Natural killer cell (primary cell): ENCODE results near the gene FRG2B. TPM values are rescaled to one million over a fixed set of nuclear protein-coding genes. Genes with fewer than 3 reads are reported as not detected.
"Not testable (repeated sequence)": the region's sequence is repeated elsewhere in the genome, so short reads cannot be mapped to it uniquely, and the experiment has no call there.

Experiments used
- ATAC-seq, 3 donors: fragments of 150-1000 bp in 2 of 3; fragments of 200-7000 bp in 1 of 3; cut with Tn5 transposase; 1 replicate in 1 of 3; 2 replicates in 2 of 3; pipeline ENCODE4 v1.10.0; 2021; ENCODE audit warnings: mild to moderate bottlenecking in 2 of 3, moderate library complexity in 2 of 3
- DNase-seq, 2 donors: peaks; one replicate each; pipeline versions ENCODE4 v3.0.0 to v3.0.0-alpha.2; 2013 to 2021; ENCODE audit warnings: mixed read lengths in 1 of 2
- H3K27ac ChIP-seq: one replicate; pipeline ENCODE4 v1.5.1; 2013; ENCODE audit warnings: mild to moderate bottlenecking, low read length
- H3K27me3 ChIP-seq: one replicate; pipeline ENCODE4 v1.6.1; 2013; ENCODE audit warnings: low read length; ENCODE audit not compliant: control insufficient read depth, insufficient read depth
- H3K36me3 ChIP-seq: one replicate; pipeline ENCODE4 v1.6.1; 2013; ENCODE audit warnings: low read length; ENCODE audit not compliant: control insufficient read depth, insufficient read depth
- H3K4me1 ChIP-seq: one replicate; pipeline ENCODE4 v1.6.1; 2013; ENCODE audit warnings: low read length; ENCODE audit not compliant: control insufficient read depth, insufficient read depth
- H3K4me3 ChIP-seq: one replicate; pipeline ENCODE4 v1.5.1; 2013; ENCODE audit warnings: low read length
- H3K9me3 ChIP-seq: one replicate; pipeline ENCODE4 v1.6.1; 2013; ENCODE audit warnings: low read length; ENCODE audit not compliant: control insufficient read depth, insufficient read depth
- H3K27ac Mint-ChIP-seq, 2 donors: one replicate each; pipeline ENCODE4 v1.8.0; 2022; ENCODE audit warnings: mild to moderate bottlenecking in 2 of 2, mixed read lengths in 2 of 2, moderate library complexity in 1 of 2
- H3K27me3 Mint-ChIP-seq, 2 donors: one replicate each; pipeline ENCODE4 v1.8.0; 2022; ENCODE audit warnings: low read depth in 2 of 2, mixed read lengths in 2 of 2
- H3K36me3 Mint-ChIP-seq: one replicate; pipeline ENCODE4 v1.8.0; 2022; ENCODE audit warnings: mixed read lengths
- H3K4me1 Mint-ChIP-seq, 2 donors: one replicate each; pipeline ENCODE4 v1.8.0; 2022; ENCODE audit warnings: mixed read lengths in 2 of 2
- H3K4me3 Mint-ChIP-seq: one replicate; pipeline ENCODE4 v1.8.0; 2022; ENCODE audit warnings: mild to moderate bottlenecking, moderate library complexity, mixed read lengths
- H3K9me3 Mint-ChIP-seq, 2 donors: one replicate each; pipeline ENCODE4 v1.8.0; 2022; ENCODE audit warnings: mixed read lengths in 2 of 2
- WGBS: methylation state at CpG from one replicate; pipeline ENCODE4 v1.1.7; 2013; ENCODE audit warnings: missing lambda C conversion rate; ENCODE audit not compliant: insufficient coverage; 5-methylcytosine and 5-hydroxymethylcytosine counted together
- intact Hi-C: fragments of 100-400 bp; cut with micrococcal nuclease; formaldehyde crosslinking; loops from one replicate; pipeline ENCODE4 v1.14.2; 2022
- total RNA-seq, 4 donors: library from RNA; stranded (reverse); fragments of 120-200 nt in 1 of 4; gene quantifications; one replicate each; pipeline versions ENCODE4 v1.2.3 to v1.2.4, GENCODE V29; 2013 to 2022
- TF ChIP-seq, protein P1 (sequence below): fragments of 200-600 bp; IDR thresholded peaks from one replicate; pipeline ENCODE4 v1.8.0; 2022; ENCODE audit warnings: antibody characterized with exemption

Gene FRG2B
- total RNA-seq, 3 donors from 2014 or later (not counting 1 experiment from before 2014, with no cell fraction given) = not detected

DNA sequence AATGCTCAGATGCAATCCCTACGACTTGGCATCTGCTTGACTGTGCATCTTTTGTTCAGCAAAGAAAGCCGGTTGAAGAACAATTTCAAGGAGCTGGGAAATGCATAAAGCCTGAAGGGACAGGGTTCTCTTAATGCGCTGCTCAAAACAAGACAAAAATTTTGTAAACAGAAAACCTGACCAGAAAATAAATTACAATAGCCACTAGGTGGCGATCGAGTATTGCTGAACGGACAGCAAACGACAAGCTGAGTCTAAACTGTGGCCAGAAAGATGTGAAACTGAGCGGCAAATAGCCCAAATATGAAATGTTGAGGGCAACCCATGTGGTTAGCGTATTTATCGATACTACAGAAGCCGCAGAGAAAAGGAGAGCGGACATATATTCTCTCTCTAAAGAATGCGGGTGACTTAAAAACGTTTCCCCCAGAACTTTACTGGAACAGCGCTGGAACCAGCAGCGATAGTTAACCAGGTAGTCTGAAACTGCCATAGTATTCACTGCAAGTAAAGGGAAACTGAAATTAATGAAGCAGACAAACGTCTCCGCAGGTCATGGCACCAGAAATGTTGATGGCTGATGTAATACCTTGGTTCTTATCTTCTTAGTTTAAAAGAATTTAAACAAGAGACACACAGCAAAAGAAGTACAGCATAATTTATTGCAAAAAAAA lies 20.6 kb upstream of the FRG2B start:
- WGBS = 5% methylated on average over 6 of the region's 18 CpGs
- intact Hi-C loops, H3K36me3 ChIP-seq, H3K9me3 Mint-ChIP-seq, H3K9me3 ChIP-seq, H3K36me3 Mint-ChIP-seq, H3K27ac ChIP-seq, H3K27me3 ChIP-seq, H3K4me3 ChIP-seq, H3K27me3 Mint-ChIP-seq, H3K4me1 ChIP-seq, H3K4me1 Mint-ChIP-seq, DNase-seq, H3K27ac Mint-ChIP-seq: not testable (repeated sequence)
- TF ChIP-seq, protein P1, sequence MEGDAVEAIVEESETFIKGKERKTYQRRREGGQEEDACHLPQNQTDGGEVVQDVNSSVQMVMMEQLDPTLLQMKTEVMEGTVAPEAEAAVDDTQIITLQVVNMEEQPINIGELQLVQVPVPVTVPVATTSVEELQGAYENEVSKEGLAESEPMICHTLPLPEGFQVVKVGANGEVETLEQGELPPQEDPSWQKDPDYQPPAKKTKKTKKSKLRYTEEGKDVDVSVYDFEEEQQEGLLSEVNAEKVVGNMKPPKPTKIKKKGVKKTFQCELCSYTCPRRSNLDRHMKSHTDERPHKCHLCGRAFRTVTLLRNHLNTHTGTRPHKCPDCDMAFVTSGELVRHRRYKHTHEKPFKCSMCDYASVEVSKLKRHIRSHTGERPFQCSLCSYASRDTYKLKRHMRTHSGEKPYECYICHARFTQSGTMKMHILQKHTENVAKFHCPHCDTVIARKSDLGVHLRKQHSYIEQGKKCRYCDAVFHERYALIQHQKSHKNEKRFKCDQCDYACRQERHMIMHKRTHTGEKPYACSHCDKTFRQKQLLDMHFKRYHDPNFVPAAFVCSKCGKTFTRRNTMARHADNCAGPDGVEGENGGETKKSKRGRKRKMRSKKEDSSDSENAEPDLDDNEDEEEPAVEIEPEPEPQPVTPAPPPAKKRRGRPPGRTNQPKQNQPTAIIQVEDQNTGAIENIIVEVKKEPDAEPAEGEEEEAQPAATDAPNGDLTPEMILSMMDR = peak; percentile 35
- peak overlapping the region; percentile 25 for H3K4me3 Mint-ChIP-seq
- peak; percentile 61 to 77 (median 71) for ATAC-seq

DNA sequence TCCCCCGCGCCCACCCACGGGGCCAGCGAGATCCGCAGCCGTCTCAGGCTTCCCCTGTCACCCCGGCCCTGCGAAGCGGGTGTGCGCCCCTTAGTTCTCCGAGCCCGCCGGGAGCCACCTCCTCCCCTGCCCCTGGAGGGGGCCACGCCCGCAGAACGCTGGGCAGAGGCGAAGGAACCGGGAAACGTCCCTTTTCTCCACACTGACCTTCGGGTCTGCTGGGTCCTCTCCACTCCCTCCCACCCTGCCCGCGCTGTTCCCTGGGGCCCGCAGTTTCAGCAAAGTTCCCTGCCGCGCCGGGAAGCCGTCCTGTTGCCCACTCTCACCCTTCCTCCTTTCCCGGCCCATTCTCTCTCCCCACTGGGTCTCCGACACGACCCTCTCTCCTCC lies 11.2 kb upstream of the FRG2B start:
- DNase-seq, H3K27ac ChIP-seq, H3K4me1 Mint-ChIP-seq, ATAC-seq, H3K9me3 ChIP-seq, H3K27ac Mint-ChIP-seq, intact Hi-C loops, H3K36me3 ChIP-seq, H3K27me3 ChIP-seq, H3K4me1 ChIP-seq, H3K9me3 Mint-ChIP-seq, H3K4me3 ChIP-seq, H3K4me3 Mint-ChIP-seq, H3K36me3 Mint-ChIP-seq: not testable (repeated sequence)
- WGBS = 16% methylated on average over 15 of the region's 30 CpGs
- peaks cover 10 to 16% of the 10 kb centered on the region in 2 donors for H3K27me3 Mint-ChIP-seq

DNA sequence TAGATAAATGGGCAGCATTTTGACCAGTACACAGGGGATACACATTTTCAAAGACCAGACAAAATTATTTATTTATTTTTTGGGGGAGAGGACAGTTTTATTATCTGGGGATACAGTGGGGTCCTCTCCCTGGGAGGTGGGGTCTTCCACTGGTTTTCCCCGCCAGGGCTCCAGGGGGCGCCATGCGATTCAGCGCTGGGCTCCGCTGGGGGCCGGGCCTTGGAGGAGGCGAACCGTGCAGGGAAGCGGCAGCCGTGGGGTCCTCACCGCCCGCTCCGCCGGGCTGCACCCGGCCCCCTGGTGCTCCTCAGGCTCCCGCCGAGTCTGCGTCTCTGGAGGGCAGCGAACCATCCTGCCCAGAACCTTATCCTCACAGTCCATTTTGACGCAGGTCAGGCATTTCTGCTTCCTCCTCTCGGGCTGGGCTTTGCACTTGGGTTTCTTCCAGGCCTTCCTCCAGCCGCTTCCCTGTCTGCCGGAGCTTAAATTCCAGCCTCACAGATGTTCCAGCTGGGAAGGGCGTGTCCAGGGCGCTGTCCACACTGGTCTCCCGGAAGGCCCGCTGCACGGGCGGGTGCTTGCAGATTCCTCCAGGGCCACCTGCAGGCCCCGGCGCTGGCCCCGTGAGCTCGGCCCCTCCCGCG lies 10.7 kb upstream of the FRG2B start:
- H3K4me3 Mint-ChIP-seq, H3K9me3 ChIP-seq, DNase-seq, H3K36me3 ChIP-seq, intact Hi-C loops, H3K27ac Mint-ChIP-seq, H3K4me1 ChIP-seq, H3K4me1 Mint-ChIP-seq, H3K4me3 ChIP-seq, H3K27me3 ChIP-seq, H3K36me3 Mint-ChIP-seq, H3K27ac ChIP-seq, H3K9me3 Mint-ChIP-seq: not testable (repeated sequence)
- WGBS = no CpG with 5 or more reads among the region's 35 CpGs
- peak in 2 of 3 donors; percentile 52 to 66 for ATAC-seq
- H3K27me3 Mint-ChIP-seq = peaks cover 10 to 16% of the 10 kb centered on the region in 2 donors

DNA sequence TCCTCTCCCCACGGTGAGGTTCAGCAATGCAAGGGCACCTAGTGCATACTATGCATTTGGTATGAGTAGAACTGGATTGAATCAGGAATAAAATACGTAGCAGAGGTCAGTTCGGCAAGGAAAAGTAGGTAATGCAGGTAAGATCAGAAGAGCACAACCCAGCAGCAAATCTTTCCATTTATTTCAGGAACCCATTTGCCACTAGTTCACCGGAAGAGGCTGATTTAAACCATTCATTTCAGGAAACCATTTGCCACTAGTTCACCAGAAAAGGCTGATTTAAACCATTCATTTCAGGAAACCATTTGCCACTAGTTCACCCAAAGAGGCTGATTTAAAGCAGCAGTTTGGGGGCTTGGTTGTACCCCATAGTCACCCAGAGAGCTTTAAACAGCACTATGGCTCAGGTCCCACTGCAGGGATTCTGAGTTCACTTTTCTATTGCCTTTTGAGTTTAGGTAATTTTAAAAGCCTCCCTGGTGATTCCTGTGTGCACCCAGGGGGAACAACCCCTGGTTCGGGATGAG lies 4.2 kb upstream of the FRG2B start:
- not testable (repeated sequence) for ATAC-seq
- no CpG with 5 or more reads among the region's 5 CpGs for WGBS

DNA sequence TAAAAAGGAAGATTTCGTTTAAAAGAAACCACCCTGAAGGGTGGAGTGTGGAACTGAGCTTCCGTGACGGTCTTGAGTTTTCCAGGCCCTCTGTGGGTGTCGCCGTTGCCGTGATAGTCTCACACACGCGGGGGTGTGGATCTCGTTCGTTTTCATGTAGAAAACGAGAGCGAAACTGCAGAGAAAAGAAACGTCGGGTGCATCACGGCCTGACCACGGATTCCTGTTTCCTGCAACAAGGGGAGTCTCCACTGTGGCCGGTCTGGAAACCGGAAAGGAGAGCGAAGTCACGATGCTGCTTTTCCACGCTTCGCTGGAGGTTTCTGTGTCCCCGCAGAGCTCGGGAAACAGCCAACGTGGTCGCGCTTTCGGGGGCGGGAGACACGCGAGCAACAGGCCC lies 4.1 kb downstream of the FRG2B start:
- not testable (repeated sequence) for H3K4me3 Mint-ChIP-seq

More for the DNA sequence above, 4.2 kb upstream of the FRG2B start:
- H3K27me3 ChIP-seq, H3K4me3 Mint-ChIP-seq, H3K27ac Mint-ChIP-seq, H3K9me3 Mint-ChIP-seq, H3K4me1 ChIP-seq, H3K9me3 ChIP-seq, H3K36me3 Mint-ChIP-seq, H3K27ac ChIP-seq, H3K4me1 Mint-ChIP-seq, DNase-seq, intact Hi-C loops, H3K4me3 ChIP-seq, H3K36me3 ChIP-seq: not testable (repeated sequence)
- peaks cover 10 to 16% of the 10 kb centered on the region in 2 donors for H3K27me3 Mint-ChIP-seq

More for the DNA sequence above, 4.1 kb downstream of the FRG2B start:
- H3K4me1 Mint-ChIP-seq, H3K4me1 ChIP-seq, H3K36me3 ChIP-seq, DNase-seq, H3K9me3 ChIP-seq, intact Hi-C loops, H3K9me3 Mint-ChIP-seq, H3K27ac ChIP-seq, H3K36me3 Mint-ChIP-seq, H3K27me3 ChIP-seq, H3K27ac Mint-ChIP-seq, H3K4me3 ChIP-seq, ATAC-seq: not testable (repeated sequence)
- peaks cover 10 to 21% of the 10 kb centered on the region in 2 donors for H3K27me3 Mint-ChIP-seq
- 43% methylated on average over 19 of the region's 31 CpGs for WGBS
